ENCODE results near the gene FAM170A. TPM values are rescaled to one million over a fixed set of nuclear protein-coding genes. Genes with fewer than 3 reads are reported as not detected.

FAM170A gene
- total RNA-seq, 1 experiment from 2014 or later = 0.39 TPM

- Histone ChIP-seq H3K4me1 (ENCODE audit: control insufficient read depth in 1 of 2, insufficient read depth in 2 of 2, low read length in 2 of 2) (no peaks in the 10 kb centered on the region), H3K9ac (ENCODE audit: low read length) (no peak overlapping the region), H3K4me2 (ENCODE audit: low read length) (no peak overlapping the region), H3K79me2 (ENCODE audit: insufficient read depth, low read length) (no peaks in the 10 kb centered on the region), H3K27me3 (ENCODE audit: insufficient read depth, low read length) (no peaks in the 10 kb centered on the region), H3K4me3 (replicated peaks in 1 of 2; ENCODE audit: low read depth in 1 of 2, low read length in 2 of 2) (no peak overlapping the region), H3K27ac (ENCODE audit: low read depth, low read length) (no peak overlapping the region), H3K9me3 (ENCODE audit: control insufficient read depth in 1 of 2, insufficient read depth in 1 of 2, low read depth in 1 of 2, low read length in 2 of 2) (no peaks in the 10 kb centered on the region), H2AFZ (ENCODE audit: low read depth, low read length, poor library complexity, severe bottlenecking) (no peak overlapping the region), H4K20me1 (ENCODE audit: insufficient read depth) (no peaks in the 10 kb centered on the region), H3K9me2 (ENCODE audit: insufficient read depth) (no peaks in the 10 kb centered on the region), H3K36me3 (ENCODE audit: control insufficient read depth in 1 of 2, insufficient read depth in 2 of 2, low read length in 2 of 2) (no peaks in the 10 kb centered on the region)
- ChIA-PET RAD21 (ENCODE audit: low non-redundant PET in 1 of 2, low total read pairs in 2 of 2, uncharacterized antibody in 2 of 2, unreplicated experiment in 2 of 2) (no interaction called here), CTCF (no interaction called here), POLR2A (no interaction called here)
- TF ChIP-seq POLR2A (IDR thresholded peaks at IDR 0.05; ENCODE audit: borderline replicate concordance, extremely low read depth, insufficient read depth, insufficient read length) = no peak
- no peak for TF ChIP-seq MAX (IDR thresholded peaks at IDR 0.05)
- TF ChIP-seq SRF (IDR thresholded peaks at IDR 0.05; ENCODE audit: low read depth) = no peak
- TF ChIP-seq, protein P1, sequence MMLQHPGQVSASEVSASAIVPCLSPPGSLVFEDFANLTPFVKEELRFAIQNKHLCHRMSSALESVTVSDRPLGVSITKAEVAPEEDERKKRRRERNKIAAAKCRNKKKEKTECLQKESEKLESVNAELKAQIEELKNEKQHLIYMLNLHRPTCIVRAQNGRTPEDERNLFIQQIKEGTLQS (IDR thresholded peaks at IDR 0.05) = no peak
- no peak for TF ChIP-seq CEBPB (IDR thresholded peaks at IDR 0.05; ENCODE audit: low read depth)
- no peak for TF ChIP-seq ZBTB33 (IDR thresholded peaks at IDR 0.05; ENCODE audit: extremely low read depth, insufficient replicate concordance, low read length)
- no peak for TF ChIP-seq CBX3 (IDR thresholded peaks at IDR 0.05; ENCODE audit: low read depth)
- no peak for TF ChIP-seq FOSL1 (IDR thresholded peaks at IDR 0.05; ENCODE audit: low read depth)
- no peak for TF ChIP-seq SP1 (IDR thresholded peaks at IDR 0.05; ENCODE audit: low read depth)
- no peak for TF ChIP-seq ELF1 (IDR thresholded peaks at IDR 0.05; ENCODE audit: borderline replicate concordance, low read depth)
- no peak for TF ChIP-seq EZH2 (IDR thresholded peaks at IDR 0.05)
- no peak for TF ChIP-seq POLR2AphosphoS5 (IDR thresholded peaks at IDR 0.05; ENCODE audit: low read depth, low read length)
- TF ChIP-seq ZFX (IDR thresholded peaks at IDR 0.05) = no peak
- no peak for TF ChIP-seq TCF7L2 (IDR thresholded peaks at IDR 0.05; ENCODE audit: borderline replicate concordance, extremely low read depth, insufficient read depth, insufficient read length)
- no peak for TF ChIP-seq ZNF274 (IDR thresholded peaks at IDR 0.05; ENCODE audit: low read depth, low read length)
- no peak for TF ChIP-seq YY1 (IDR thresholded peaks at IDR 0.05; ENCODE audit: extremely low read depth, insufficient replicate concordance, low read depth, low read length)
- no peak for TF ChIP-seq JUND (IDR thresholded peaks at IDR 0.05)
- intact Hi-C loops (cut with micrococcal nuclease) = no loop called here
- no TSS peak for BruUV-seq (replicated peaks)
- ATAC-seq (no peak), DNase-seq (ENCODE audit: low read depth, low spot score) (no peak)
Observed at GRCh38 chr5:119597728-119598298, 31.5 kb upstream of the FAM170A start.
